ENCODE data around the gene PRKAG1.

PRKAG1 gene

GRCh38 chr12:49034286-49034622 is 15.7 kb upstream of the PRKAG1 start:
- CTCF ChIA-PET: interaction anchor here (1.1 to 8.5 kb wide), 4 partner anchors 12 to 54 kb away, joined by 3 to 68 read pairs (median 35); no protein-coding TSS in a partner anchor
- H3K4me3 ChIP-seq (ENCODE audit: low read depth, low read length): no peak overlapping the region
- no peak for DNase-seq (ENCODE audit: low read depth, low spot score)
- POLR2A ChIA-PET: interaction anchor here (1.5 kb wide), 1 partner anchor 13 kb away, joined by 4 read pairs; no protein-coding TSS in a partner anchor
- TF ChIP-seq CTCF (IDR thresholded peaks at IDR 0.05; ENCODE audit: insufficient read depth, low read length, missing control alignments): no peak

GRCh38 chr12:49033611-49034285 is 15.2 kb upstream of the PRKAG1 start:
- POLR2A ChIA-PET: interaction anchor here (1.5 kb wide), 1 partner anchor 13 kb away, joined by 4 read pairs; no protein-coding TSS in a partner anchor
- no peak overlapping the region for H3K4me3 ChIP-seq (ENCODE audit: low read depth, low read length)
- DNase-seq (ENCODE audit: low read depth, low spot score): no peak
- CTCF ChIA-PET: interaction anchor here (1.2 to 8.5 kb wide), 3 partner anchors 13 to 33 kb away, joined by 3 to 68 read pairs (median 37); no protein-coding TSS in a partner anchor
- TF ChIP-seq CTCF (IDR thresholded peaks at IDR 0.05; ENCODE audit: insufficient read depth, low read length, missing control alignments): no peak

GRCh38 chr12:49032679-49033447 is 14.3 kb upstream of the PRKAG1 start:
- TF ChIP-seq CTCF (IDR thresholded peaks at IDR 0.05; ENCODE audit: insufficient read depth, low read length, missing control alignments): no peak
- H3K4me3 ChIP-seq (ENCODE audit: low read depth, low read length): no peak overlapping the region
- ChIA-PET POLR2A (interaction anchor here (1.5 kb wide), 1 partner anchor 12 kb away, joined by 4 read pairs; no protein-coding TSS in a partner anchor), CTCF (interaction anchor here (1.2 to 8.5 kb wide), 3 partner anchors 12 to 34 kb away, joined by 3 to 68 read pairs (median 37); no protein-coding TSS in a partner anchor)
- no peak for DNase-seq (ENCODE audit: low read depth, low spot score)

- H3K4me3 ChIP-seq (ENCODE audit: low read depth, low read length): no peak overlapping the region
- no peak for DNase-seq (ENCODE audit: low read depth, low spot score)
- POLR2A ChIA-PET: no interaction called here
- CTCF ChIA-PET: interaction anchor here (1.5 to 8.5 kb wide), 4 partner anchors 11 to 98 kb away, joined by 3 to 68 read pairs (median 48); no protein-coding TSS in a partner anchor
- TF ChIP-seq CTCF (IDR thresholded peaks at IDR 0.05; ENCODE audit: insufficient read depth, low read length, missing control alignments): no peak
Observed at GRCh38 chr12:49032276-49032675, 13.7 kb upstream of the PRKAG1 start.

GRCh38 chr12:49031573-49032161 is 13.1 kb upstream of the PRKAG1 start:
- POLR2A ChIA-PET: interaction anchor here (1.1 kb wide), 1 partner anchor 14 kb away, joined by 3 read pairs; no protein-coding TSS in a partner anchor
- DNase-seq (ENCODE audit: low read depth, low spot score): no peak
- no peak for TF ChIP-seq CTCF (IDR thresholded peaks at IDR 0.05; ENCODE audit: insufficient read depth, low read length, missing control alignments)
- H3K4me3 ChIP-seq (ENCODE audit: low read depth, low read length): no peak overlapping the region
- CTCF ChIA-PET: interaction anchor here (1.2 to 5.2 kb wide), 5 partner anchors 11 to 98 kb away, joined by 3 to 58 read pairs (median 6); no protein-coding TSS in a partner anchor

All from AG04449 (cell line).